Measurements from ENCODE around the gene IZUMO4. TPM values are rescaled to one million over a fixed set of nuclear protein-coding genes. Genes with fewer than 3 reads are reported as not detected.

IZUMO4 gene
- total RNA-seq, 1 donor from 2014 or later = 2.8 TPM

DNA sequence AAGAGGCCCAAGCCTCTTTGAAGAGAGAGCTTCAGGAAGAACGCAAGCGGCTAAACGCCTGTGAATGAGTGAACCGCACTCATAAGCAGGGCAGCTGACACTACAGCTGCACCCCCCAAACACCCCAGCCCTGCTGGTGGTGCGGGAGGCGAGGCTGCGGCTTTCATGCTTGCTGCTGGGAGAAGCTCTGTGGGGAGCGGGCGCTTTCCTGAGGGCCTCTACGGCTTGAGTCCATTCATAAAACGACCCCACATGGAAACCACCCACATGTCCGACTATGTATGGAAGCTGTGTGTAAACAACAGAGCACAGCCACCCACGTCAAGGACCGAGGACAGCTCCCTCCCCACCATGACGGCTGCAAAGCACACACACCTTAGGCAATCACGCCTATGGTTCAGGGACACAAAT, 49.1 kb downstream of the IZUMO4 start:
- H3K36me3 ChIP-seq = no peaks in the 10 kb centered on the region
- intact Hi-C loops (cut with micrococcal nuclease) = no loop called here
- H3K27ac ChIP-seq (replicated peaks) = no peak overlapping the region
- H3K4me3 ChIP-seq = no peak overlapping the region
- TF ChIP-seq, protein P1, sequence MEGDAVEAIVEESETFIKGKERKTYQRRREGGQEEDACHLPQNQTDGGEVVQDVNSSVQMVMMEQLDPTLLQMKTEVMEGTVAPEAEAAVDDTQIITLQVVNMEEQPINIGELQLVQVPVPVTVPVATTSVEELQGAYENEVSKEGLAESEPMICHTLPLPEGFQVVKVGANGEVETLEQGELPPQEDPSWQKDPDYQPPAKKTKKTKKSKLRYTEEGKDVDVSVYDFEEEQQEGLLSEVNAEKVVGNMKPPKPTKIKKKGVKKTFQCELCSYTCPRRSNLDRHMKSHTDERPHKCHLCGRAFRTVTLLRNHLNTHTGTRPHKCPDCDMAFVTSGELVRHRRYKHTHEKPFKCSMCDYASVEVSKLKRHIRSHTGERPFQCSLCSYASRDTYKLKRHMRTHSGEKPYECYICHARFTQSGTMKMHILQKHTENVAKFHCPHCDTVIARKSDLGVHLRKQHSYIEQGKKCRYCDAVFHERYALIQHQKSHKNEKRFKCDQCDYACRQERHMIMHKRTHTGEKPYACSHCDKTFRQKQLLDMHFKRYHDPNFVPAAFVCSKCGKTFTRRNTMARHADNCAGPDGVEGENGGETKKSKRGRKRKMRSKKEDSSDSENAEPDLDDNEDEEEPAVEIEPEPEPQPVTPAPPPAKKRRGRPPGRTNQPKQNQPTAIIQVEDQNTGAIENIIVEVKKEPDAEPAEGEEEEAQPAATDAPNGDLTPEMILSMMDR (IDR thresholded peaks at IDR 0.05; ENCODE audit: borderline replicate concordance) = no peak
- peaks cover 69% of the 10 kb centered on the region for H3K4me1 ChIP-seq
- DNase-seq = no peak
- H3K9me3 ChIP-seq (replicated peaks) = no peaks in the 10 kb centered on the region
- H3K27me3 ChIP-seq (ENCODE audit: low read depth) = no peaks in the 10 kb centered on the region

DNA sequence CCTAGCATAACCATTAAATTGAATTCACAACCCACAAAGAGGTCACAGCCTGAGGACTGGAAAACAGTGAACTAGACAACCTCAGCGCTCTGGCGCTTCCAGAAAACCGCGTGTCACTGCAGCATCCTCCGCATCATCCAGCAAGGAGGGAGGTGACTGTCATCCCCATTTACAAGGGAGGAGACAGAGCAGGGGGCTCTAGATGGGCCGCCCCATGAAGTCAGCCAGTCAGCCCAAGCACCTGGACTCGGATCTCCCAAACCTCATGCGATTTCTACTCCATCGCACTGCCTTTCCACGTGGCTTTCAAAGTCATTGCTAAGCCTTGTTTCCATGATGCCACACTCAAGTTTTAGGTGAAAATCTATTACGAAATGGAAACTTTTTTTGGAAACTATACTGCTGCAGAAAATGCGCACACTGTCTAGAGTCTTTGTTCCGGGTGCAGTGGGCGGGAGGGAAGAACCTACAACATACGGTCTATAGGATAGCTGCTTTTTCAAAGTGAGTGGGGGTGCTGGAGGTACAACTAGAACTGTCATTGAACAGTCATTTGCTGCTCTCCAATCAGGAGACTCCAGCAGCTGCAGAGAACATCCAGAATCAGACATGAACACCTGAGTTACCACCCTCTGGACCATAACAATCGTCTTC, 51.9 kb downstream of the IZUMO4 start:
- Histone ChIP-seq H3K27me3 (ENCODE audit: low read depth) (no peaks in the 10 kb centered on the region), H3K4me1 (peaks cover 69% of the 10 kb centered on the region), H3K36me3 (no peaks in the 10 kb centered on the region), H3K4me3 (no peak overlapping the region), H3K27ac (replicated peaks) (no peak overlapping the region), H3K9me3 (replicated peaks) (no peaks in the 10 kb centered on the region)
- no peak for DNase-seq
- TF ChIP-seq, protein P1 (IDR thresholded peaks at IDR 0.05; ENCODE audit: borderline replicate concordance) = no peak
- intact Hi-C loops (cut with micrococcal nuclease) = no loop called here

Other genes starting within 250 kb of the IZUMO4 start
- 17.7 TPM for gene REXO1, start 248.4 kb upstream of the IZUMO4 start, total RNA-seq
- gene KLF16, start 233.3 kb upstream of the IZUMO4 start, total RNA-seq = 6.4 TPM
- 55.6 TPM for gene ABHD17A, start 211.4 kb upstream of the IZUMO4 start, total RNA-seq
- 1.8 TPM for gene ADAT3, start 191.5 kb upstream of the IZUMO4 start, total RNA-seq
- 16.2 TPM for gene SCAMP4, start 191.5 kb upstream of the IZUMO4 start, total RNA-seq
- 24.5 TPM for gene CSNK1G2, start 155.7 kb upstream of the IZUMO4 start, total RNA-seq
- 53.4 TPM for gene BTBD2, start 81.2 kb upstream of the IZUMO4 start, total RNA-seq
- 200 TPM for gene MKNK2, start 45.7 kb upstream of the IZUMO4 start, total RNA-seq
- gene MOB3A, start 589 bp upstream of the IZUMO4 start, total RNA-seq = 16.1 TPM
- gene AP3D1, start 54.7 kb downstream of the IZUMO4 start, total RNA-seq = 75.4 TPM
- 8.4 TPM for gene DOT1L, start 67.0 kb downstream of the IZUMO4 start, total RNA-seq
- gene PLEKHJ1, start 139.4 kb downstream of the IZUMO4 start, total RNA-seq = 47.8 TPM
- gene SF3A2, start 139.9 kb downstream of the IZUMO4 start, total RNA-seq = 28.7 TPM
- 1.1 TPM for gene AMH, start 152.4 kb downstream of the IZUMO4 start, total RNA-seq
- gene JSRP1, start 159.5 kb downstream of the IZUMO4 start, total RNA-seq = 0.36 TPM
- 0.77 TPM for gene PEAK3, start 185.3 kb downstream of the IZUMO4 start, total RNA-seq
- gene LINGO3, start 211.2 kb downstream of the IZUMO4 start, total RNA-seq = not detected
- 41.1 TPM for gene LSM7, start 231.7 kb downstream of the IZUMO4 start, total RNA-seq
- gene SPPL2B, start 231.8 kb downstream of the IZUMO4 start, total RNA-seq = 26.2 TPM

Measured in left ventricle myocardium inferior (tissue), 1 donor.